Measurements from ENCODE around the gene VPS52.

DNA sequence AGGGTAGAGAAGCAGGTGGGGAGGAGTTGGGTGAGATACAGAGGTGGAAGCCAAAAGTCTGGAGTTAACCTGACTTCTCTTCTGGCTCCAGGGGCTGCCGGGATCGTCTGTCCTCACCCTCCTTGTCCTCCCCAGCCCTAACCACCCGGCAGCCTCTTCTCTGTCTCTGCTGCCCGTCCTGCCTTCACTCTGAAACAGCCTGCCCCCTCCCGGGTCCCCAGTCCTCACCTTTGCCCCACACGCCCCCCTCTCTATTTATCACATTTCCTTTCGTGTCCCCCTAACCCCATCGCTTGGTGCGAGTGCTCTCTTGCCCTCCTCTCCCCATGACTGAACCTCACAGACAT is 57.7 kb downstream of the VPS52 start:
- TF ChIP-seq, protein P1, sequence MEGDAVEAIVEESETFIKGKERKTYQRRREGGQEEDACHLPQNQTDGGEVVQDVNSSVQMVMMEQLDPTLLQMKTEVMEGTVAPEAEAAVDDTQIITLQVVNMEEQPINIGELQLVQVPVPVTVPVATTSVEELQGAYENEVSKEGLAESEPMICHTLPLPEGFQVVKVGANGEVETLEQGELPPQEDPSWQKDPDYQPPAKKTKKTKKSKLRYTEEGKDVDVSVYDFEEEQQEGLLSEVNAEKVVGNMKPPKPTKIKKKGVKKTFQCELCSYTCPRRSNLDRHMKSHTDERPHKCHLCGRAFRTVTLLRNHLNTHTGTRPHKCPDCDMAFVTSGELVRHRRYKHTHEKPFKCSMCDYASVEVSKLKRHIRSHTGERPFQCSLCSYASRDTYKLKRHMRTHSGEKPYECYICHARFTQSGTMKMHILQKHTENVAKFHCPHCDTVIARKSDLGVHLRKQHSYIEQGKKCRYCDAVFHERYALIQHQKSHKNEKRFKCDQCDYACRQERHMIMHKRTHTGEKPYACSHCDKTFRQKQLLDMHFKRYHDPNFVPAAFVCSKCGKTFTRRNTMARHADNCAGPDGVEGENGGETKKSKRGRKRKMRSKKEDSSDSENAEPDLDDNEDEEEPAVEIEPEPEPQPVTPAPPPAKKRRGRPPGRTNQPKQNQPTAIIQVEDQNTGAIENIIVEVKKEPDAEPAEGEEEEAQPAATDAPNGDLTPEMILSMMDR (IDR thresholded peaks at IDR 0.05), result no peak
- TF ChIP-seq POLR2A (IDR thresholded peaks at IDR 0.05), result no peak

Data from body of pancreas (tissue), 4 donors.